ENCODE data around the gene SIAH1. TPM values are rescaled to one million over a fixed set of nuclear protein-coding genes. Genes with fewer than 3 reads are reported as not detected.

SIAH1 gene
- total and polyA plus RNA-seq, 9 of the 15 experiments (the other 6 are each of a cell fraction or from before 2014, with no cell fraction given): 4.1 to 14.3 (median 12.5) TPM

DNA sequence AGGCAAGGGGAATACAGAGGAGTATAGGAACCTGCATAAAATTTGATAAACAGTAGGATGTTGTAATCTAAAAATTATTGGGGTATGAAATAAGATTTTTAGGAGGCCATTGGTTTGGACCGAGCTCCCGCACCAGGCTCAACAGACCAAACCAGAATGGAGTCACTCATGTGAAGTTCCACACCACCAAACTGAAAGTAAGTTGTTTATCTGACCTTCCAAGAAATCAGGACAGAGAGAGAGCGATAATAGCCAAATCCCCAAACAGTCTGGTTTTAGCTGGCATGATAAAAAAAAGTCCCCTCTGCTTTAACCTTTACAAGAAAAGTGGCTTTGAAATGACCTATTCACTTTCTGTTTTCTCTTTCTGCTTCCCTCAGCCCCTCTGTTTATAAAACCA is 45.7 kb upstream of the SIAH1 start:
- no peak overlapping the region for H2AFZ ChIP-seq (ENCODE audit: low read depth, low read length)
- no peak for ATAC-seq
- no peaks in the 10 kb centered on the region for H3K9me3 ChIP-seq (replicated peaks; ENCODE audit: control insufficient read depth, insufficient read depth, low read depth, low read length)
- FAIRE-seq: no peak
- ChIA-PET POLR2A (no interaction called here), CTCF (ENCODE audit: low intra/inter-chr PET ratio) (no interaction called here)
- H3K4me2 ChIP-seq (ENCODE audit: insufficient read depth, low read length): no peak overlapping the region
- H3K79me2 ChIP-seq (ENCODE audit: control insufficient read depth, insufficient read depth, low read length): no peaks in the 10 kb centered on the region
- WGBS (ENCODE audit: insufficient coverage, low coverage, missing lambda C conversion rate): 6% methylated on average over 3 of the region's 3 CpGs
- no peak overlapping the region for H3K27ac ChIP-seq (ENCODE audit: extremely low read depth, low read depth, low read length)
- H3K9ac ChIP-seq (ENCODE audit: insufficient read depth in 1 of 2, low read depth in 2 of 2, low read length in 2 of 2): no peak overlapping the region
- DNase-seq (ENCODE audit: extremely low read depth in 1 of 4, low spot score in 3 of 4): no peak
- peaks cover 4 to 25% of the 10 kb centered on the region in 2 experiments; a peak in 4 of 5 replicates for H3K27me3 ChIP-seq (ENCODE audit: control insufficient read depth in 2 of 2, insufficient read depth in 2 of 2, low read length in 2 of 2)
- H3K36me3 ChIP-seq (ENCODE audit: control insufficient read depth, insufficient read depth, low read length): no peaks in the 10 kb centered on the region
- in situ Hi-C loops (cut with MboI): no loop called here
- intact Hi-C loops (cut with micrococcal nuclease): loop anchor here (10.0 kb wide), 1 partner anchor 196 kb away; no protein-coding TSS in a partner anchor
- H3K4me1 ChIP-seq (replicated peaks in 1 of 2; ENCODE audit: control insufficient read depth in 2 of 2, insufficient read depth in 2 of 2, low read length in 2 of 2): no peaks in the 10 kb centered on the region
- TF ChIP-seq JUND (IDR thresholded peaks at IDR 0.05; ENCODE audit: borderline replicate concordance, low read depth, low read length): no peak
- TF ChIP-seq JUND (tag; IDR thresholded peaks at IDR 0.05; ENCODE audit: borderline replicate concordance, low read depth, low read length): no peak
- TF ChIP-seq HMGN3 (IDR thresholded peaks at IDR 0.05; ENCODE audit: borderline replicate concordance, extremely low read depth, insufficient read length, low read depth, low read length): no peak
- TF ChIP-seq RCOR1 (IDR thresholded peaks at IDR 0.05; ENCODE audit: borderline replicate concordance in 1 of 2, low read depth in 2 of 2, low read length in 2 of 2): peak in 1 of 2 experiments; percentile 8; a peak in 1 of 4 replicates
- 0 out of 2 replicates have a peak, but pooled peaks have one; percentile 17 for TF ChIP-seq ESRRA (IDR thresholded peaks at IDR 0.05; ENCODE audit: borderline replicate concordance, low read depth)
- H3K4me3 ChIP-seq: no peak overlapping the region
- no TSS peak for BruUV-seq (replicated peaks)
- H3K9me1 ChIP-seq (ENCODE audit: control insufficient read depth, insufficient read depth, low read length): no peaks in the 10 kb centered on the region
- no peaks in the 10 kb centered on the region for H4K20me1 ChIP-seq (replicated peaks; ENCODE audit: control insufficient read depth, insufficient read depth, low read length)

Measured in K562 (cell line).